Mucosa of descending colon (tissue), 3 donors: ENCODE results near the gene NMUR1. TPM values are rescaled to one million over a fixed set of nuclear protein-coding genes. Genes with fewer than 3 reads are reported as not detected.

ENCODE experiments used
- ATAC-seq: fragments of 200-7000 bp; cut with Tn5 transposase; one replicate; pipeline ENCODE4 v1.9.1; 2020; ENCODE audit warnings: mild to moderate bottlenecking, moderate library complexity
- DNase-seq, 3 donors: peaks; one replicate each; pipeline ENCODE4 v3.0.0-alpha.2; 2020
- H3K36me3 ChIP-seq: fragments of 200-600 bp; one replicate; pipeline ENCODE4 v1.8.0; 2021; ENCODE audit warnings: low read depth, mild to moderate bottlenecking
- H3K4me1 ChIP-seq: fragments of 200-600 bp; one replicate; pipeline ENCODE4 v1.8.0; 2021; ENCODE audit warnings: low read depth, mild to moderate bottlenecking
- H3K4me3 ChIP-seq: fragments of 200-600 bp; one replicate; pipeline ENCODE4 v1.8.0; 2021; ENCODE audit warnings: mild to moderate bottlenecking
- H3K9me3 ChIP-seq: fragments of 200-600 bp; one replicate; pipeline ENCODE4 v1.8.0; 2021; ENCODE audit warnings: mild to moderate bottlenecking
- CTCF ChIP-seq: fragments of 200-600 bp; IDR thresholded peaks from one replicate; pipeline ENCODE4 v1.8.0; 2022; ENCODE audit warnings: antibody characterized with exemption, mild to moderate bottlenecking
- intact Hi-C, 2 donors: fragments of 100-400 bp; cut with DNase I in 1 of 2; cut with micrococcal nuclease in 1 of 2; formaldehyde crosslinking; loops; one replicate each; pipeline versions ENCODE4 v1.11.0 to v1.11.1; 2022; cut with DNase I, micrococcal nuclease
- total RNA-seq, 3 donors: library from RNA; stranded (reverse); fragmentation: NEBNext Ultra II Directional in 2 of 3; extraction: Animal tissue kit (Norgen Biotek cat#: 25700) in 2 of 3; gene quantifications; one replicate each; pipeline versions ENCODE4 v1.2.1 to v1.2.4, GENCODE V29; 2021 to 2023
- donor health status: DM: no; HTN: no; CAD: no; lungs with moderate emphysema.
- donor health status: DM: no; HTN: no; CAD: no.
- donor health status: DM: no; HTN: yes; CAD: no.

The NMUR1 gene
- total RNA-seq, 3 donors from 2014 or later, result 0.57 to 1.2 (median 0.87) TPM

- H3K4me1 ChIP-seq, result no peaks in the 10 kb centered on the region
- DNase-seq (no peak), ATAC-seq (no peak)
- no peak overlapping the region for H3K4me3 ChIP-seq
- intact Hi-C loops, result no loop called here
- no peak for TF ChIP-seq CTCF
- H3K36me3 ChIP-seq, result no peaks in the 10 kb centered on the region
- H3K9me3 ChIP-seq, result no peaks in the 10 kb centered on the region
These were observed 1.9 kb upstream of the NMUR1 start for GRCh38 chr2:231531883-231532755.

GRCh38 chr2:231531466-231531865, 1.2 kb upstream of the NMUR1 start:
- Histone ChIP-seq H3K36me3 (no peaks in the 10 kb centered on the region), H3K4me3 (no peak overlapping the region), H3K4me1 (no peaks in the 10 kb centered on the region), H3K9me3 (no peaks in the 10 kb centered on the region)
- DNase-seq (no peak), ATAC-seq (no peak)
- TF ChIP-seq CTCF, result no peak
- intact Hi-C loops, result no loop called here

- no peak overlapping the region for H3K4me3 ChIP-seq
- no peaks in the 10 kb centered on the region for H3K4me1 ChIP-seq
- H3K9me3 ChIP-seq, result no peaks in the 10 kb centered on the region
- DNase-seq (no peak), ATAC-seq (no peak)
- H3K36me3 ChIP-seq, result no peaks in the 10 kb centered on the region
- intact Hi-C loops, result no loop called here
- no peak for TF ChIP-seq CTCF
These were observed 1.6 kb downstream of the NMUR1 start for GRCh38 chr2:231528636-231529030.

GRCh38 chr2:231527955-231528635, 2.1 kb downstream of the NMUR1 start:
- no peak overlapping the region for H3K4me3 ChIP-seq

GRCh38 chr2:231527091-231527395, 3.2 kb downstream of the NMUR1 start:
- DNase-seq (no peak), ATAC-seq (no peak)
- no peak for TF ChIP-seq CTCF
- intact Hi-C loops, result no loop called here
- Histone ChIP-seq H3K4me1 (no peaks in the 10 kb centered on the region), H3K9me3 (no peaks in the 10 kb centered on the region), H3K36me3 (no peaks in the 10 kb centered on the region), H3K4me3 (no peak overlapping the region)

More at GRCh38 chr2:231527955-231528635, 2.1 kb downstream of the NMUR1 start:
- H3K36me3 ChIP-seq, result no peaks in the 10 kb centered on the region
- H3K9me3 ChIP-seq, result no peaks in the 10 kb centered on the region
- H3K4me1 ChIP-seq, result no peaks in the 10 kb centered on the region
- no peak for TF ChIP-seq CTCF
- no peak for ATAC-seq
- intact Hi-C loops, result no loop called here
- DNase-seq, result no peak
